HEK293T (cell line): ENCODE results near the gene PFAS.

Experiments
- CTCF ChIA-PET: fragments of 350-600 bp; formaldehyde crosslinking; extraction: SDS; loops from one replicate; lab custom pipeline; 2021; ENCODE audit warnings: antibody characterized with exemption, inconsistent platforms; lab: Yijun Ruan, JAX
- POLR2A ChIA-PET: fragments of 350-600 bp; formaldehyde crosslinking; extraction: SDS; loops from one replicate; lab custom pipeline; 2020; ENCODE audit warnings: antibody characterized with exemption, inconsistent platforms; lab: Yijun Ruan, JAX
- DNase-seq: peaks from one replicate; pipeline ENCODE4 v3.0.0; 2012; ENCODE audit warnings: mixed read lengths; ENCODE audit errors: extremely low spot score
- ARNT ChIP-seq: fragments of 450-650 bp; IDR thresholded peaks from 2 replicates; pipeline ENCODE4 v1.6.1; 2017; ENCODE audit warnings: mild to moderate bottlenecking
- BHLHE40 ChIP-seq: fragments of 450-650 bp; IDR thresholded peaks from 2 replicates; pipeline ENCODE4 v1.6.1; 2016; ENCODE audit warnings: mild to moderate bottlenecking, moderate library complexity, borderline replicate concordance
- CTBP1 ChIP-seq: fragments of 450-650 bp; IDR thresholded peaks from 2 replicates; pipeline ENCODE4 v1.6.1; 2016; ENCODE audit warnings: borderline replicate concordance
- ELF4 ChIP-seq: fragments of 450-650 bp; IDR thresholded peaks from 2 replicates; pipeline ENCODE4 v1.6.1; 2017; ENCODE audit warnings: antibody characterized with exemption
- FOXA1 ChIP-seq: fragments of 450-650 bp; IDR thresholded peaks from 2 replicates; pipeline ENCODE4 v1.6.1; 2016; ENCODE audit warnings: mild to moderate bottlenecking
- FOXK2 ChIP-seq: fragments of 450-650 bp; IDR thresholded peaks from 2 replicates; pipeline ENCODE4 v1.6.1; 2016; ENCODE audit warnings: mild to moderate bottlenecking
- FOXM1 ChIP-seq: fragments of 450-650 bp; IDR thresholded peaks from 2 replicates; pipeline ENCODE4 v1.6.1; 2017; ENCODE audit warnings: mild to moderate bottlenecking, borderline replicate concordance
- HDGF ChIP-seq: fragments of 450-650 bp; IDR thresholded peaks from 2 replicates; pipeline ENCODE4 v1.6.1; 2017; ENCODE audit warnings: antibody characterized with exemption, borderline replicate concordance
- L3MBTL2 ChIP-seq: fragments of 450-650 bp; conservative IDR thresholded peaks from 2 replicates; pipeline ENCODE4 v1.6.1; 2016; ENCODE audit warnings: mild to moderate bottlenecking
- LEF1 ChIP-seq: fragments of 450-650 bp; IDR thresholded peaks from 2 replicates; pipeline ENCODE4 v1.6.1; 2017; ENCODE audit warnings: mild to moderate bottlenecking, borderline replicate concordance
- NFRKB ChIP-seq: fragments of 450-650 bp; IDR thresholded peaks from 2 replicates; pipeline ENCODE4 v1.6.1; 2016; ENCODE audit warnings: mild to moderate bottlenecking, moderate library complexity
- SP1 ChIP-seq: fragments of 450-650 bp; IDR thresholded peaks from 2 replicates; pipeline ENCODE4 v1.6.1; 2017
- SUZ12 ChIP-seq: fragments of 450-650 bp; IDR thresholded peaks from 2 replicates; pipeline ENCODE4 v1.6.1; 2016; ENCODE audit warnings: mild to moderate bottlenecking
- TARDBP ChIP-seq: fragments of 450-650 bp; IDR thresholded peaks from 2 replicates; pipeline ENCODE4 v1.6.1; 2016
- ZNF384 ChIP-seq: fragments of 450-650 bp; IDR thresholded peaks from 2 replicates; pipeline ENCODE4 v1.6.1; 2016
- TF ChIP-seq, protein P1 (sequence below): fragments of 450-650 bp; IDR thresholded peaks from 2 replicates; pipeline ENCODE4 v1.6.1; 2016

The PFAS gene

DNA sequence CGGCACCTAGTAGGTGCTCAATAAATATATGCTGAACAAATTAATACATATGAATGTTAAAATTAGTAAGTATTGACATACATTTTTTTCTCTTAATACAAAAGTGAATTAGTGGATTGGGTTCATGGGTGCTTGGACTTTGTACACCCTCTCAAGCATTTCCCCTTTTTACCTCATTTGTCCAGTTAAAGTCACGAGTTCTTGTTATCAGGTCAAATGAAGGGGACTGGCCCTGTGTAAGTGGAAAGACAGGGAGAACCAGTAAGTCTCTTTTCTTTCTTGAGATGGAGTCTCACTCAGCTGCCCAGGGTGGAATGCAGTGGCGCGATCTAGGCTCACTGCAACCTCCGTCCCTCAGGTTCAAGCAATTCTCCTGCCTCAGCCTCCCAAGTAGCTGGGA is 25.7 kb downstream of the PFAS start:
- ChIA-PET CTCF (interaction anchor here (1.0 kb wide), 1 partner anchor 9 kb away, joined by 3 read pairs; no protein-coding TSS in a partner anchor), POLR2A (no interaction called here)
- no peak for TF ChIP-seq ZNF384
- TF ChIP-seq TARDBP, result no peak
- no peak for TF ChIP-seq L3MBTL2
- no peak for TF ChIP-seq FOXA1
- no peak for TF ChIP-seq SUZ12
- TF ChIP-seq HDGF, result no peak
- no peak for TF ChIP-seq ARNT
- no peak for TF ChIP-seq SP1
- no peak for TF ChIP-seq NFRKB
- no peak for TF ChIP-seq FOXK2
- TF ChIP-seq ELF4, result no peak
- no peak for TF ChIP-seq BHLHE40
- TF ChIP-seq CTBP1, result no peak
- TF ChIP-seq, protein P1, sequence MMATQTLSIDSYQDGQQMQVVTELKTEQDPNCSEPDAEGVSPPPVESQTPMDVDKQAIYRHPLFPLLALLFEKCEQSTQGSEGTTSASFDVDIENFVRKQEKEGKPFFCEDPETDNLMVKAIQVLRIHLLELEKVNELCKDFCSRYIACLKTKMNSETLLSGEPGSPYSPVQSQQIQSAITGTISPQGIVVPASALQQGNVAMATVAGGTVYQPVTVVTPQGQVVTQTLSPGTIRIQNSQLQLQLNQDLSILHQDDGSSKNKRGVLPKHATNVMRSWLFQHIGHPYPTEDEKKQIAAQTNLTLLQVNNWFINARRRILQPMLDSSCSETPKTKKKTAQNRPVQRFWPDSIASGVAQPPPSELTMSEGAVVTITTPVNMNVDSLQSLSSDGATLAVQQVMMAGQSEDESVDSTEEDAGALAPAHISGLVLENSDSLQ, result no peak
- no peak for TF ChIP-seq LEF1
- TF ChIP-seq FOXM1, result no peak
- DNase-seq, result no peak

DNA sequence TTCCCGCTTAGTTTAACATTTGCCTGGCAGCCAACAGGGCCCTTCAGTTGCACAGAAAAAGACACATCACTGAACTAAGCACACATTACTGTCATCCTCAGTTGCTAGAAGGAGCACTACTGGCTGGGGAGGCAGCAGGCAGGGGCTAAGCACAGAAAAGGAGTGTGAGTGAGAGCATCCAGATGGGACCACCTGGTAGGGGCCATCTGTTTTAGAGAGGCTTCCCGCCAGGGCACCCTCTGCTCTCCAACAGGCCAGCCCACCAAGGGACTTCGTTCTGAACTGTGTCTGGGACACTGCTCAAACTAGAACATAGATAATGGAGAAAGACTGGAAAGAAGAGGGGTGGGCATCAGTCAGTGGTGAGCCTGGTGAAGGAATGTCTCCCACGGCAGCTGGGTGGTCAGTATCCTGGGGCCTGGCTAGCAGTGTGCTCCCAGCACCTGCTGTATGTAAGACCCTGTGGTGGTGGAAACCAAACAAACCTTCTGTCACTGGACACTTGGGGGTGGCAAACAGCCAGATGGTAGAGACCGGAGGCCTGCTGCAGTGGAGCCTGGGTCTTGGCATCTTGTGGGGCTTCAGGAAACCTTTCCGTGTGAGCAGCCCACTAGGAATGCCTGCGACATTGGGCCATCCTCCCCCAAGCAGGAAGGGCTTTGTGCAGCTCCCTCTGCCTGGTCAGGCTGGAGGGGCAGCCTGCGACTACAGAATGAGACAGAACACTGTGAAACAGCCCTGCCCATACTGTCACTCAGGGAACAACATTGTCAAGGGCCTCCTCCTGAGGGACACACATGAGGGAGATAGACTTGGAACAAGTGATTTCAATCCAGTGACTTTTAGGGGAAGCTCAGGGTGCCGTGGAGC is 26.6 kb downstream of the PFAS start:
- DNase-seq, result no peak
- TF ChIP-seq SP1 (no peak), HDGF (no peak), LEF1 (no peak), ARNT (no peak), BHLHE40 (no peak), ELF4 (no peak), TARDBP (no peak), SUZ12 (no peak)
- ChIA-PET CTCF (no interaction called here), POLR2A (interaction anchor here (1.0 to 1.3 kb wide), 2 partner anchors 20 to 102 kb away, joined by 3 to 7 read pairs; partner anchors contain the start of gene SLC25A35)

DNA sequence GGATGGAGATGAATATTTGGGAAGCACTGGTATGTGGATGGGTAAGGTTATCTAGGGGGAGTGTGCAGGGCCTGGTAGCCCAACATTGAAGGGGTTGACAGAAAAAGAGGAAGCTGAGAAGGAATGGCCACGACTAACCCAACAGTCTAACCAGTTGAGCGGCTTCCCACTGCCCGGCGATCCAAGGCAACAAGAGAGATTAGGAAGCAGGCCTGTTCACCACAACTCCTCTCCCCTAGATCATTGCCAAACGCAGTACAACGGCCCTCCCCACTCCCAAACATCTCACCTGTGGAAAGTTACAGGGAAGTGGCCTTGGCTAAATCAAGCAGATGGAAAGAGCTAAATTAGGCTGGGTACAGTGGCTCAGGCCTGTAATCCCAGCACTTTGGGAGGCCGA is 28.2 kb downstream of the PFAS start:
- ChIA-PET CTCF (no interaction called here), POLR2A (no interaction called here)
- no peak for DNase-seq
- no peak for TF ChIP-seq CTBP1
- TF ChIP-seq FOXA1, result no peak
- TF ChIP-seq, protein P1, result no peak
- no peak for TF ChIP-seq L3MBTL2
- TF ChIP-seq SP1, result no peak
- no peak for TF ChIP-seq TARDBP
- no peak for TF ChIP-seq FOXM1
- no peak for TF ChIP-seq BHLHE40
- no peak for TF ChIP-seq SUZ12
- no peak for TF ChIP-seq HDGF

DNA sequence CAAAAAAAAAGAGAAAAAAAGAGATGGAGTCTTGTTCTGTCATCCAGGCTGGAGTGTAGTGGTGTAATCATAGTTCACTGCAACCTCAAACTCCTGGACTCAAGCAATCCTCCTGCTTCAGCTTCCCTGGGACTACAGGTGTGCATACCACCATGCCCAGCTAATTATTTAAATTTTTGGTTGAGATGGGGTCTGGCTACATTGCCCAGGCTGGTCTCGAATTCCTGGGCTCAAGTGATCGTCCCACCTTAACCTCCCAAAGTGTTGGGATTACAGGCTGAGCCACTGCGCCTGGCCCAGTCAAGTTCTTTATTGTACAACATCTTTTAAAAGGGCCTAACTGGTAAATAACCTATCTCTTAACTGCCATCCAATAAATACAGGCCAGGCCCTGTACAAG is 33.3 kb downstream of the PFAS start:
- ChIA-PET CTCF (no interaction called here), POLR2A (interaction anchor here (1.8 kb wide), 1 partner anchor 23 kb away, joined by 4 read pairs; no protein-coding TSS in a partner anchor)
- TF ChIP-seq SP1 (no peak), FOXA1 (no peak), CTBP1 (no peak), L3MBTL2 (no peak), BHLHE40 (no peak), HDGF (no peak), LEF1 (no peak), ELF4 (no peak), ARNT (no peak), SUZ12 (no peak), FOXM1 (no peak), NFRKB (no peak), ZNF384 (no peak), TARDBP (no peak), FOXK2 (no peak)
- TF ChIP-seq, protein P1, result no peak
- no peak for DNase-seq

DNA sequence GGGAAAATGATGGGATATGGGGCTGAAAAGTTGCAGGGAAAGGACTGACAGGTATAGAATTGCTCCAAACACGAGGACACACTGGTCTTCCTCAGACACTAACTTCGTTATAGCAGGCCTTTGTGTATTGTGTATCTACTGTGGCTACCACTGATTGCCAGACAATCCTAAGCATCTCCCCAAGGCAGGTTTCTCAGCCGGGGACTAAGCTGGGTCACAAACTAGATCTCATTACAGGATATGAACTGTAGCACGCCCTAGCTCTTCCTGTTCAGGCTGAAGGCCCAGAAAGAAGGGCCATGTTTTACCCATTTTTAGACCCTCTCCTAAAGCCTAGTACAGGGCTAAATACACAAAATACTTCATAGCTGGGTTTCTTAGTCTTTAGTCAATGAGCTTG is 34.3 kb downstream of the PFAS start:
- CTCF ChIA-PET, result interaction anchor here (0.6 to 0.8 kb wide), 3 partner anchors 9 to 75 kb away, joined by 3 to 6 read pairs (median 4); no protein-coding TSS in a partner anchor
- TF ChIP-seq NFRKB (no peak), HDGF (no peak), SUZ12 (no peak), FOXK2 (no peak), ZNF384 (no peak), BHLHE40 (no peak)
- POLR2A ChIA-PET, result interaction anchor here (0.6 to 1.8 kb wide), 3 partner anchors 10 to 24 kb away, joined by 3 to 4 read pairs (median 3); partner anchors contain the start of gene SLC25A35
- DNase-seq, result no peak

DNA sequence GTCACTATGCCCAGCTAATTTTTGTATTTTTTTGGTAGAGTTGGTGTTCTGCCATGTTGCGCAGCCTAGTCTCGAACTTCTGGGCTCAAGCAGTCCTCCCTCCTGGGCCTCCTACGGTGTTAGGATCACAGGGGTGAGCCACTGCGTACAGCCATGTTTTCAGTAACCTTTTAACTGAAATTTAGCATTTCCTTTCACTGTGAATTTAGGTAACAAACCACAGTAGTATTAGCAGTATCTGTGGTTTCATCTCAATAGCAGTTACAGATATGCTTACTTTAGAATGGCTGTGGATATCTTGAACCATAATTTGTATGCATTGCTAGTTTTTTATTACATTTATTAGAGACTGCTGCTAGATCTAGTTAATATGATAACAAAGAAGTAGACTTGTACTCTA is 35.0 kb downstream of the PFAS start:
- no peak for TF ChIP-seq SP1
- no peak for TF ChIP-seq BHLHE40
- TF ChIP-seq L3MBTL2, result no peak
- TF ChIP-seq TARDBP, result no peak
- TF ChIP-seq, protein P1, result no peak
- DNase-seq, result no peak
- ChIA-PET POLR2A (interaction anchor here (0.6 to 1.8 kb wide), 2 partner anchors 11 to 24 kb away, joined by 3 to 4 read pairs; partner anchors contain the start of gene SLC25A35), CTCF (no interaction called here)
